Sigmoid colon (tissue), 7 donors: ENCODE data around the gene COP1. TPM values are rescaled to one million over a fixed set of nuclear protein-coding genes. Genes with fewer than 3 reads are reported as not detected.

Experiments
- DNase-seq: peaks from one replicate; pipeline ENCODE4 v3.0.0-alpha.2; 2019
- H3K27ac ChIP-seq, 4 donors: fragments of 200-600 bp; sonication (generic); one replicate each; pipeline ENCODE4 v1.5.1; 2016 to 2019; ENCODE audit warnings: mild to moderate bottlenecking in 1 of 4
- H3K27me3 ChIP-seq, 3 donors: fragments of 200-600 bp; sonication (generic); one replicate each; pipeline ENCODE4 v1.5.1; 2019; ENCODE audit warnings: mild to moderate bottlenecking in 1 of 3
- H3K36me3 ChIP-seq, 4 donors: fragments of 200-600 bp; sonication (generic); one replicate each; pipeline ENCODE4 v1.5.1; 2016 to 2019
- H3K4me1 ChIP-seq, 4 donors: fragments of 200-600 bp; sonication (generic); one replicate each; pipeline ENCODE4 v1.5.1; 2017 to 2019
- H3K4me3 ChIP-seq, 4 donors: fragments of 200-600 bp; sonication (generic); one replicate each; pipeline ENCODE4 v1.5.1; 2017 to 2019; ENCODE audit warnings: mild to moderate bottlenecking in 2 of 4, moderate library complexity in 1 of 4
- H3K9me3 ChIP-seq, 4 donors: fragments of 200-600 bp in 3 of 4; sonication (generic) in 3 of 4; one replicate each; pipeline versions ENCODE4 v1.5.1 to v1.6.1; 2013 to 2019
- CTCF ChIP-seq, 4 experiments: fragments of 450-650 bp in 3 of 4; fragments of 200-600 bp in 1 of 4; IDR thresholded peaks; one replicate each; pipeline ENCODE4 v1.5.1; 2016 to 2019; ENCODE audit warnings: antibody characterized with exemption in 4 of 4, mild to moderate bottlenecking in 3 of 4, moderate library complexity in 2 of 4
- EP300 ChIP-seq, 4 donors: sonication (generic); formaldehyde crosslinking; IDR thresholded peaks; one replicate each; pipeline ENCODE4 v1.6.1; 2017; ENCODE audit warnings: antibody characterized with exemption in 4 of 4
- POLR2A ChIP-seq, 2 donors: fragments of 450-650 bp; IDR thresholded peaks; one replicate each; pipeline ENCODE4 v1.6.1; 2016; ENCODE audit warnings: antibody characterized with exemption in 2 of 2, mild to moderate bottlenecking in 2 of 2, moderate library complexity in 2 of 2
- POLR2AphosphoS5 ChIP-seq, 4 donors: sonication (generic); formaldehyde crosslinking; IDR thresholded peaks; one replicate each; pipeline ENCODE4 v1.6.1; 2017; ENCODE audit warnings: antibody characterized with exemption in 4 of 4
- WGBS, 2 donors: extraction: QIAGEN DNeasy Blood & Tissue Kit; methylation state at CpG; one replicate each; pipeline ENCODE4 v1.1.7; 2013; 5-methylcytosine and 5-hydroxymethylcytosine counted together
- intact Hi-C: fragments of 100-400 bp; cut with DNase I; formaldehyde crosslinking; loops from one replicate; pipeline ENCODE4 v1.15.1; 2023
- polyA plus RNA-seq, 3 donors: library from polyadenylated mRNA; stranded (reverse); fragments of 200-250 nt; gene quantifications; one replicate each; pipeline ENCODE4 v1.2.3, GENCODE V29; 2013
- total RNA-seq, 4 donors: library from RNA; depleted of rRNA; stranded (reverse); fragments of >200 nt; gene quantifications; one replicate each; pipeline ENCODE4 v1.1.0, GENCODE V29; 2016
- donor health status: healthy with polysubstance abuse.
- donor health status: Bipolar disorder and iron deficiency.
- donor health status: healthy.

COP1 gene
- total and polyA plus RNA-seq, 7 donors = 33.9 to 64.5 (median 55.9) TPM

GRCh38 chr1:176068901-176069300, 138.2 kb downstream of the COP1 start:
- Histone ChIP-seq H3K27me3 (no peaks in the 10 kb centered on the region), H3K4me1 (no peaks in the 10 kb centered on the region), H3K9me3 (no peaks in the 10 kb centered on the region), H3K27ac (no peak overlapping the region), H3K36me3 (no peaks in the 10 kb centered on the region), H3K4me3 (no peak overlapping the region)
- TF ChIP-seq CTCF (IDR thresholded peaks at IDR 0.05) (no peak), POLR2AphosphoS5 (IDR thresholded peaks at IDR 0.05) (no peak), EP300 (IDR thresholded peaks at IDR 0.05) (no peak), POLR2A (IDR thresholded peaks at IDR 0.05) (no peak)
- intact Hi-C loops = no loop called here
- WGBS, 2 donors = 91 to 92% methylated on average over 5 of the region's 5 CpGs
- no peak for DNase-seq

- Histone ChIP-seq H3K27ac (no peak overlapping the region), H3K36me3 (no peaks in the 10 kb centered on the region), H3K4me3 (no peak overlapping the region), H3K27me3 (no peaks in the 10 kb centered on the region), H3K4me1 (no peaks in the 10 kb centered on the region), H3K9me3 (no peaks in the 10 kb centered on the region)
- WGBS, 2 donors = 48 to 84% methylated on average over 2 of the region's 2 CpGs
- no peak for TF ChIP-seq POLR2AphosphoS5 (IDR thresholded peaks at IDR 0.05)
- no peak for TF ChIP-seq POLR2A (IDR thresholded peaks at IDR 0.05)
- no peak for TF ChIP-seq EP300 (IDR thresholded peaks at IDR 0.05)
- no peak for TF ChIP-seq CTCF (IDR thresholded peaks at IDR 0.05)
- intact Hi-C loops = no loop called here
- no peak for DNase-seq
These were observed 138.8 kb downstream of the COP1 start for GRCh38 chr1:176068256-176068655.

GRCh38 chr1:176066709-176067108, 140.4 kb downstream of the COP1 start:
- no peak for DNase-seq
- H3K9me3 ChIP-seq = no peaks in the 10 kb centered on the region
- WGBS, 2 donors = 93 to 96% methylated on average over 1 of the region's 1 CpG
- TF ChIP-seq CTCF (IDR thresholded peaks at IDR 0.05) (no peak), POLR2A (IDR thresholded peaks at IDR 0.05) (no peak), EP300 (IDR thresholded peaks at IDR 0.05) (no peak), POLR2AphosphoS5 (IDR thresholded peaks at IDR 0.05) (no peak)
- H3K4me1 ChIP-seq = no peaks in the 10 kb centered on the region
- H3K4me3 ChIP-seq = no peak overlapping the region
- no peak overlapping the region for H3K27ac ChIP-seq
- intact Hi-C loops = no loop called here
- H3K36me3 ChIP-seq = no peaks in the 10 kb centered on the region
- no peaks in the 10 kb centered on the region for H3K27me3 ChIP-seq

GRCh38 chr1:176058686-176059085, 148.4 kb downstream of the COP1 start:
- no peaks in the 10 kb centered on the region for H3K4me1 ChIP-seq
- intact Hi-C loops = no loop called here
- H3K27ac ChIP-seq = no peak overlapping the region
- TF ChIP-seq POLR2A (IDR thresholded peaks at IDR 0.05) = no peak
- no peak for TF ChIP-seq CTCF (IDR thresholded peaks at IDR 0.05)
- TF ChIP-seq EP300 (IDR thresholded peaks at IDR 0.05) = no peak
- DNase-seq = no peak
- H3K36me3 ChIP-seq = no peaks in the 10 kb centered on the region
- H3K27me3 ChIP-seq = no peaks in the 10 kb centered on the region
- H3K4me3 ChIP-seq = no peak overlapping the region
- no peaks in the 10 kb centered on the region for H3K9me3 ChIP-seq
- 50 to 91% methylated on average over 1 to 2 of the region's 2 CpGs for WGBS, 2 donors

GRCh38 chr1:176056312-176056711, 150.8 kb downstream of the COP1 start:
- no peak for TF ChIP-seq CTCF (IDR thresholded peaks at IDR 0.05)
- no peak for TF ChIP-seq POLR2AphosphoS5 (IDR thresholded peaks at IDR 0.05)
- TF ChIP-seq POLR2A (IDR thresholded peaks at IDR 0.05) = no peak
- no peak for TF ChIP-seq EP300 (IDR thresholded peaks at IDR 0.05)

More at GRCh38 chr1:176056312-176056711, 150.8 kb downstream of the COP1 start:
- no peaks in the 10 kb centered on the region for H3K36me3 ChIP-seq
- H3K9me3 ChIP-seq = no peaks in the 10 kb centered on the region
- WGBS, 2 donors = 22 to 68% methylated on average over 3 of the region's 3 CpGs
- H3K27ac ChIP-seq = no peak overlapping the region
- no peak for DNase-seq
- H3K27me3 ChIP-seq = no peaks in the 10 kb centered on the region
- H3K4me3 ChIP-seq = no peak overlapping the region
- intact Hi-C loops = no loop called here
- no peaks in the 10 kb centered on the region for H3K4me1 ChIP-seq
